Superior temporal gyrus (tissue), 1 donor: ENCODE results near the gene NUSAP1.
"Not testable (repeated sequence)": the region's sequence is repeated elsewhere in the genome, so short reads cannot be mapped to it uniquely, and the experiment has no call there.

ENCODE experiments used
- DNase-seq: peaks from one replicate; pipeline ENCODE4 v3.0.0-alpha.2; 2016; ENCODE audit errors: extremely low spot score

The NUSAP1 gene

GRCh38 chr15:41333026-41333562 is 413 bp downstream of the NUSAP1 start:
- DNase-seq: peak; percentile 19

GRCh38 chr15:41334293-41335120 is 1.8 kb downstream of the NUSAP1 start:
- no peak for DNase-seq

GRCh38 chr15:41336549-41336948 is 3.9 kb downstream of the NUSAP1 start:
- DNase-seq: no peak

- no peak for DNase-seq
Measured at GRCh38 chr15:41337047-41337446, 4.4 kb downstream of the NUSAP1 start.

- DNase-seq: no peak
Measured at GRCh38 chr15:41337631-41338522, 5.2 kb downstream of the NUSAP1 start.

GRCh38 chr15:41340189-41340695 is 7.6 kb downstream of the NUSAP1 start:
- DNase-seq: no peak

GRCh38 chr15:41341519-41341918 is 8.8 kb downstream of the NUSAP1 start:
- DNase-seq: no peak

- DNase-seq: no peak
Measured at GRCh38 chr15:41347236-41347635, 14.6 kb downstream of the NUSAP1 start.

GRCh38 chr15:41350057-41350717 is 17.5 kb downstream of the NUSAP1 start:
- no peak for DNase-seq

GRCh38 chr15:41354371-41354770 is 21.7 kb downstream of the NUSAP1 start:
- no peak for DNase-seq

GRCh38 chr15:41367418-41367817 is 34.7 kb downstream of the NUSAP1 start:
- no peak for DNase-seq

- DNase-seq: no peak
Measured at GRCh38 chr15:41377978-41378377, 45.3 kb downstream of the NUSAP1 start.

GRCh38 chr15:41383974-41384749 is 51.5 kb downstream of the NUSAP1 start:
- DNase-seq: not testable (repeated sequence)

- DNase-seq: no peak
Measured at GRCh38 chr15:41387646-41388045, 55.0 kb downstream of the NUSAP1 start.

- DNase-seq: no peak
Measured at GRCh38 chr15:41392659-41393058, 60.0 kb downstream of the NUSAP1 start.

GRCh38 chr15:41394924-41395323 is 62.2 kb downstream of the NUSAP1 start:
- no peak for DNase-seq

- no peak for DNase-seq
Measured at GRCh38 chr15:41396111-41396510, 63.4 kb downstream of the NUSAP1 start.

GRCh38 chr15:41401904-41402267 is 69.2 kb downstream of the NUSAP1 start:
- DNase-seq: no peak

GRCh38 chr15:41407341-41407740 is 74.7 kb downstream of the NUSAP1 start:
- DNase-seq: no peak

GRCh38 chr15:41408234-41408641 is 75.6 kb downstream of the NUSAP1 start:
- no peak for DNase-seq

- no peak for DNase-seq
Measured at GRCh38 chr15:41411031-41411430, 78.3 kb downstream of the NUSAP1 start.
